SHP77 treated with DMSO at 0.1 percent for 48 hours (cell line): ENCODE results near the gene UQCR11.

ENCODE experiments used
- DNase-seq: peaks from one replicate; lab custom pipeline; 2025; lab: John Stamatoyannopoulos, UW

UQCR11 gene

DNA sequence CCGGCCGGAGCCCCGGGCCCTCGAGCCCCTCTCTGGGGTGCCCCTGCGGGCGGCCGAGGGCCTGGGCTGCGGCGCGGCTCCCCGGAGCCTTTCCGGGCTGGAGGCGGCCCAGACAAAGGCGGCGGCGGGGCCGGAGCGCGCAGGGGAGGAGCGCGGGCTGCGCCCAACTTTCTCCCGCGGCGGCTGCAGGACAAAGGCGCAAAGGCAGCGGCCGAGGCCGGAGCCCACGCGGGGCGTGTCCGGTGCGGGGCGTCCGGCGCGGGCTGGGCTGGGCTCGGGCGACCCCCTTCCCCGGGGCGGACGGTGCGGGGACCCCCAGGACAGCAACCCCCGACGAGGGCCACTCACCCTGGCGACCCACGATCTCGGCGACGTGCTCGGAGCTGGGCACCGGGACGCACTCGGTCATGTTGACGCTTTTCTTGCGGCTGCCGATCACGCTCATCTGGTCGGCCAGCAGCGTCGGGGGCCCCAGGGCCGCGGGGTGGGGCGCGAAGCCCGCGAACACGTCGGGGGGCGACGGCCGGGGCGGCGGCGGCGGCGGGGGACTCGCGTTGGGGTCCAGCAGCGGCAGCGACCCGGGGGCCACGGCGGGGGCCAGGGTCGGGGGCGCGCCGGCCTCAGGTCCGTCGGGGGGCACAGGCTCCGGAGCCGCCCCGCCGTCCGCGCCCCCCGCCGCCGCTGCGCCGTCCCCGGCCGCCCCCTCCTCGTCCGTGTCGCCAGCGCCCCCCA lies 38.0 kb downstream of the UQCR11 start:
- no peak for DNase-seq

DNA sequence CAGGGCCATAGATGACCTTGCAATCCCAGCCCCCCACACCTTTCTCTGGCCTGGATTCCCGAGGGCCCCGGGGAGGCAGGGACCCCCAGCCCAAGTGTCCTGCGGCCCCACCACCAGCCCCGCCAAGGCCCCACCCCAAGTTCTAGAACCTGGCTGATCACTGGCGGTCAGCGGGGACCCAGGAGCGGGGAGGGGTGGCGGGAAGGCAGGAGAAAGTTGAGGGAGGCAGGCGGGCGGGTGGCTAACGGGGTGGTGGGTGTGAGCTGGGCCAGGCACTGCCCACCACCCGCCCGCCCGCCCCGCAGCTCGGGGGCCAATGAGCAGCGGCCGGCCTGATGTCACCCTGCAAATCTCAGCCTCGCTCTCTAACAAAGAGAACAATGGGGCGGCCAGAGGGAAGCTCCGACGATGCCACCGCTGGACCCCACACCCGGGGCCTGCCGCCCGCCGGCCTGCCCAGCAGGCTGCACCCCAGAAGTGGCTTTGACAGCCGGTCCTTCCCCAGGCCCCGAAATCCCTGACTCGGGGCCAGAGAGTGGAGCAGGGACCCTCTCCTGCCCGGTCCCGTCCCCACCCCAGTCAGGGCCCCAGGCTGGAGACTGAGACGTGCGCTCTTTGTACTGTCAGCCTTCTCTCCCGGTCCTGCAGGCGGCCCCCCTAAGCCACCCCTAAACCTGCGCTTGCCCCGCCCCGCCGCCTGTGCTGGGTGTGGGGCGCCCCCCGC lies 38.7 kb downstream of the UQCR11 start:
- DNase-seq = no peak

DNA sequence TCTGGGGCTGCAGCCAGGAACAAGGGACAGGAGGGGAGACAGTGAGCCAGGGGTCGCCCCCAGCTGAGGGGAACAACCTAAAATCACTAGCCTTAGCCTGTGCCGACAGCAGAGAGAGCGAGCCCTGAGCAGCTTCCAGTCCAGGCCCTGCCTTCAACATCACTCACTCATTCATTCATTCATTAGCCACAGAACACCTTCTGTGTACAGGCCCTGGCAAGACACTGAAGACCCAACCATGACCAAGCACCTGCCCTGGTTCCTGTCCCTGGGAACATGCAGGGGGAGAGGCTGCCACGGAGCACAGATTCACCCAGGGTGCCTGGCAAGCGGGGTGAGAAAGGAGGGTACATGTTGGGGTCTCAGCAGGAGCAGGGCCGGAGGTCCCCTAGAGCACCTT lies 42.0 kb downstream of the UQCR11 start:
- no peak for DNase-seq

DNA sequence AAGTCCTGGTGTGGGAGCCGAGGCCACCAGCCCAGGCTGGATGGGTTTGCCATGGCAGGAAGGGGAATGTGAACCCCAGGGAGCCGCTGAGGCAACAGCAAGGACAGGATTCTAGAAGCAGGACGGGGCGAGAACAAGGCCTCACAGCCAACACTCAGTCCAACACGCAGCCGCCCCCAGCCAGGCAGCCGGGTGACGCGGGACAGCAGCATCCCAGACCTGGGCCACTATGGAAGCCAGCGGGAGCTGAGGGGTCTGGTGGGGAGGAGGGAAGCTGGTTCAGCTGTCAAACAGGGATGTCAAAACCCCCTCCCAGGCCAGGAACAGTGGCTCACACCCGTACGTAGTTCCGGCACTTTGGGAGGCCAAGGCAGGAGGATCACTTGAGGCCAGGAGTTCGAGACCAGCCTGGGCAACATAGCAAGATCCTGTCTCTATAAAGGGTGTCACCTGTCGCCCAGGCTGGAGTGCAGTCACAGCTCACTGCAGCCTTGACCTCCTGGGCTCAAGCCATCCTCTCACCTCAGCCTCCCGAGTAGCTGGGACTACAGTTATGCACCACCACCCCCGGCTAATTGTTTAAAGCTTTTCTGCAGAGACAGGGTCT lies 43.9 kb downstream of the UQCR11 start:
- DNase-seq = no peak

DNA sequence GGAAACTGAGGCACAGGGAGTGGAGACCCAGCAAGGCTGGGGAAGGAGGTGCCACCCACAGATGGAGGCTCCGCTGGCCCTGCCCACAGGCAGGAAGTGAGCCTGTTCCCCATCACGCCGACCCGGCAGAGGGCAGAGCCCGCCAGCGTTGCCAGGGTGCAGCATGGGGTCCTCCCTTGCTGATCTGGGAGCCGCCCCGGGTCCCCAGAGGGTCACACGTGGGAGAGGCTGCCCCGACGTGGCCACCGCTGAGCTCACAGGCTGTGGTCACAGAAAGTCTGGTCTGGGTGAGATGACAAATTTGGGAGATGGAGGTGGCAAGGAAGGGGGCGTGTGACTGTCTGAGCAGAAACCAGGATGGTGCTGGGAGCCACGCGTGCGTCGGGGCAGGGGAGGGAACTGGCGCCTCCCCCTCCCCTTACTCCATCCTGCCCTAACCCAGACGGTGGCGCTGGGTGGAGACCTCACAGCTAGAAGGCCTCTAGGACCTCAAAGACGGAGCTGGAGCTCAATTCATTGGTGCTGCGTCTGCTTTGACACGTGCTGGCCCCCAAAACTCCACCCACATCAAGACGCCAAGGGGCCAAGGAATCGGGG lies 44.9 kb downstream of the UQCR11 start:
- no peak for DNase-seq

DNA sequence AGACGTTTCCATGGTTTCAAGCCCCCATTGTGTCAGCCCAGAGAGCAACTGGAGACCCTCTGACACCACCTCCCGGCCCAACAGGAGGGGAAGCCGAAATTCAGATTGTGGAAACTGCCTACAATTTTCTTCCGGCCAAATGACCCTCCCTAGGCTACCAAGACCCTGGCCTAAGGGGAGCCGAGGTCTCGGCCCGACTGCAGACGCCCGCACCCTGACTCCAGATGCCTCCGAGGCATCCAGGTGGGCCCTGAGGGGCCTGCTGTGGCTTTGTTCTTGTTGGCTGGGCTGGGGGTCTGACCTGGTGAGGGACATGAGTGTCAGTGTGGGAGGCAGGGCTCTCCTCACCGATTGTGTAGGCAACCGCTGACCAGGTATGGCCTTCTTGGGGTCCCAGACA lies 46.7 kb downstream of the UQCR11 start:
- DNase-seq = no peak

DNA sequence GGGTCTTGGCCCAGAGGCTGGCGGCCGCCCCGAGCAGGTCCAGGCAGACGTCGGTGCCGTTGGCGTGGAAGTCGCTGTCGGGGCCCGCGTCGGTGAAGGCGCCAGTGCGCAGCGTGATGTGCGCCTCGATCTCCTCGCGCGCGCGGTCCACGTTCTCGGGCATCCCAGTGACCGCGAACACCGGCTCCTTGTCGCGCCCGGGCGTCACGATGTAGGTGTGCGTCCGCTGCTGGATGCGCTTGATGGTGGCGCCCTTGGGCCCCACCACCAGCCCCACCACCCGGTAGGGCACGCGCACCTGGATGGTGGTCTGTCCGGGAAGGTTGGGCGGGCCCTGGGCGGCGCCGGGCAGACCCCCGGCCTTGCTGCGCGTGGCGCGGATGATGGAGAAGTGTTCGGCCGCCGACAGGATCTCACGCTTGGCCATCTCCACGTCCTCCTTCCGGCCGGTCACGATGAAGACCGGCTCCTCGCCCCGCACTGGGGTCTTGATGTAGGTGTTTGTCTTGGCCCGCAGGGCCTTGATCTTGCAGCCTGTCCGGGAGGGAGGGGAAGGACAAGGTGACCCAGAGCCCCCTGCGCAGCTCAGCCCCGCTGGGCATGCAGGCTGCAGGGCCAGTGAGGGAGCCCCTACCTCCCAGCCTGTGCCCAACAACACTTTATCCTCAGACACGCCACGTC lies 48.7 kb downstream of the UQCR11 start:
- no peak for DNase-seq

DNA sequence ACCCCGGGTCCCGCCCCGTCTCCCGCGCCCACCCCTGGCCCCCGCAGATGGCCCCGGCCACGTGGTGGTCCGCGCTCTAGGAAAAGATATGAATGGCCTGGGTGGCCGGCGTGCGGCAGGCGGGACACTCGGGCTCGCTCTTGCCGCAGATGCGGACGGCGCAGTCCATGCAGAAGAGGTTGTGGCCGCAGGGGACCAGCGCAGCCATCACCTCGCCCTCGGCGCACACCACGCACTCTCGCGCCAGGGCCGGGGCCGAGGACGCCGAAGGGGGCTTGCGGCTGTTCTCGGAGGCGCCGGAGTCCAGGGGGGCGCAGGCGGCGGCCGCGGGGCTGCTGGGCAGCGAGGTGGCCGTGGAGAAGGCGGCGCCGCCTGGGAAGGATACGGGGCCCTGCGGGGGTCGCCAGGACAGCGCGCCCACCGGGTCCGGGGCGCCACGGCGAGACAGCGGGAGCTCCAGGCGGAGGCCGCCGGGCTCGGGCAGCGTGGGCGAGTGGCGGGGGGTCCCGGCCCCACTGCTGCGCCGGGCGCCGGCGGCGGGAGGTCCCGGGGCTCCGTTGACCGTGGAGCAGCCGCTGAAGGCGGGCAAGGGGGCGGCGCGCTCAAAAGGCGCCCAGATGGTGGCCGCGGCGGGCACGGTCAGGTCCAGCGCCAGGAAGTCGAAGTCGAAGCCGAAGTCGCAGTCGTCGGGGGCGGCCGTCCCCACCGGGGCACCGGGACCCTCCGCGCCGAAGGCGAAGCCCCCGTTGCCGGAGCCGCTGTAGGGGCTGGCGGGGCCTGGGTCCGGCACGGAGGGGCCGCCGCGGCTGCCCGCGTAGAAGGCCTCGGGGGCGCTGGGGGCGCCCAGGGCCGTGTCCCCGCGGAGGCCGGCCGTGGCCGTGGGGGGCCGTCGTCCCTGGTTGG lies 49.5 kb downstream of the UQCR11 start:
- no peak for DNase-seq

DNA sequence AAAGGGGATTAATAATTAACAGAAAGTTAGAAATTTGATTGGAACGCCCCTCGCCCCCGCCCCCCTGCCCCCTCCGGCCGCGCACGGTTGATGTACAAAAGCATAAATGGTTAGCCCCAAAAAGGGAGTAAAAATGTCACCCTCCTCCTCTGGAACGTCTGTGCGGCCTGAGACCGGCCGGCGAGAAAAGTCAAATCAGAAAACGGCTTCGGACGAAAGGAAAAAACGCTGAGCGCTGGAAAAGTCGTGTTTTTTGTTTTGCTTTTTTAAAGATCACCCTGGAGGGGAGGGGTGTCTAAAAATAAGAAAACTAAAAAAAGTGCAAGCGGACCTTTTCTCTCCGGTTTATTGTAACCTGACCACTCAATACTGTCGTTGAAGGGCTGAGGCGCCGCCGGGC lies 50.3 kb downstream of the UQCR11 start:
- no peak for DNase-seq

DNA sequence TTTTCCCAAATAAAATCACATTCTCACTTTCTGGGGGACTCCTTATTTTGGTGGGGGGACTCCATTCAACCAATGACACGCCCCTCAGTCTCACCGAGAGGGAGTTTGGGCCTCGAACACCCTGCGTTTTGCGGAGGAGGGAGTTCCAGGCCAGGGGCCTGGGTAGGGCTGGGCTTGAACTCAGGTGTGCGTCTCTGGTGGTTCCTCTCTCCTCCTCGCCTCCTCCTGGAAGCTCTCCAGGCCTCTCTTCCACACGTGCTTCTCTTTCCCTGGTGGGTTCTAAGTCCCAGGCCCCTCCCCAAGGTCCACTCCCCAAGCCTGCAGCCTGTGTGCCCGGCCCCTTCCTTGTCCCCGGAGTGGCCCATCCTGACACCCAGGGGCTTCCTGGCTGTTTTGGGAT lies 51.8 kb downstream of the UQCR11 start:
- no peak for DNase-seq

DNA sequence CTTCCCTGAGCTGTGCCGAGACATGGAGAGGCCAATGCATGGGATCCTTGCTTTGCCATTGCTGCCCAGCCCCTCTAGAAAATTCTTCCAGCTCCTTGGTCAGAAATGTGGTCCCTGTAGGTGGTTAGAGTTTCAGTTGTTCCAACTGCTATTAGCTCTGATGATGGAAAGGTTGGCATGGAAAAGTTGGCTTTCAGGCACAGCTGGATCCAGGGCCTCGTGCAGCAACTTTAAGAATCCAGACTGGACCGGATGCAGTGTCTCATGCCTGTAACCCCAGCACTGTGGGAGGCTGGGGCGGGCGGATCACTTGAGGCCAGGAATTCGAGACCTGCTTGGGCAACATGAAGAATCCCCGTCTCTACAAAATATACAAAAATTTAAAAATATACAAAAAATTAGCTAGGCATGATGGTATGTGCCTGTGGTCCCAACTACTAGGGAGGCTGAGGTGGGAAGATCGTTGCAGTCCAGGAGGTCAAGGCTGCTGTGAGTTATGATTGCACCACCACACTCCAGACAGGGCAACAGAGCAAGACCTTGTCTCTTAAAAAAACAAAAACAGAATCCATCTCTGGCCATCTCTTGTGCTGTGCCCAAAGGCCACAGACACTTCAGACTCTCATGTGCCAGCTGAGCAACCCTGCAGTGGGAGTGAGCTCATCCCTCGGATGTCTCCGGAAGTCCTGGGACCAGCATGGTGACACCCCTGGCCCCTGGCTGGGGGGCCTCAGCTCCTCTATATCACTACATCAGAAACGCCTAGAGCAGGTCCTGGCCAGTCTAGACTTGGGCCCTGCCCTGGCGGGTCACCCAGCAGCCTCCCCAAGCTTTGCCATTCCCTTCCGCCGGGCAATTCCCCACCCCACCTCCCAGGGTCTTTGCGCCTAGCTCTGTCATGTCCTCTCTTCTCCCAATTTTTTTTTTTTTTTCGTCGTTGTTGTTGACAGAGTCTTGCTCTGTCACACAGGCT lies 53.9 kb downstream of the UQCR11 start:
- no peak for DNase-seq

DNA sequence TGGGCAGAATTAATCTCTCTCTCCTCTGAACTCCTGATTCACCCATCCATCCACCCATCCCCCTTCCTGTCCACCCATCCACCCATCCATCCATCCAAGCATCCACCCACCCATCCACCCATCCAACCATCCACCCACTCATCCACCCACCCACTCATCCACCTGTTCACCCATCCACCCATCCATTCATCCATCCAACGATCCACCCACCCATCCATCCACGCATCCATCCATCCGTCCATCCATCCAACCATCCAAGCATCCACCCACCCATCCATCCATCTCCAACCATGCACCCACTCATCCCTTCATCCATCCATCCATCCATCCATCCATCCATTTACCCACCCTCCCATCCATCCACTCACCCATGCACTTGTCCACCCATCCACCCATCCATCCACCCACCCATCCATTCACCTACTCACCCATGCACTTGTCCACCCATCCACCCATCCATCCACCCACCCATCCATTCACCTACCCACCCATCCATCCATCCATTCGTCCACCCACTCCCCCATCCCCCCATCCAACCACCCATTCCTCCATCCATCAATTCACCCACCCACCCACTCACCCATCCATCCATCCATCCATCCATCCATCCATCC lies 55.8 kb downstream of the UQCR11 start:
- DNase-seq = no peak
